HG03045 (cell line): ENCODE measurements around the gene HCRT.
"Not testable (repeated sequence)": the region's sequence is repeated elsewhere in the genome, so short reads cannot be mapped to it uniquely, and the experiment has no call there.

Experiments used
- ATAC-seq: cut with Tn5 transposase; IDR thresholded peaks from one replicate; pipeline ENCODE4 v1.9.1; 2021; ENCODE audit warnings: mild to moderate bottlenecking, moderate library complexity; ENCODE audit not compliant: unreplicated experiment

HCRT gene

DNA sequence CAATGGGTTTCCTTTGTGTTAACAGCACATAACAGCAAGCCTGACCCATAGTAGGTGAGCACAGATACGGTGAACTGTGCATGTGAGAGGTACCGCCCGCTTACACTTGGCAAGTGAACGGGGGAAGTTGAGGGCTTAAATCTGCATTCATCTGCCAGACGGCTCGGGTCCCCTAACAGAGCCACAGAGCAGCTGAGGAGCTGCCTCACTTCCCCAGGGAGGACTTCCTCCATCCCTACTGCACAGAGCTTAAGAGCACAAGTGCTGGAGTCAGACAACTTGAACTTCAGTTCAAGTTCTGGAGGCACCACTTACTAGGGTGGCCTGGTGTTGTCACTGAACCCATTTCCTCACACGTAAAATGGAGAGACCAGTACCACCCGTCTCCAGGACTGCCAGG is 43.9 kb downstream of the HCRT start:
- ATAC-seq: no peak

- ATAC-seq: not testable (repeated sequence)
Measured at GRCh38 chr17:42140690-42141089, 44.6 kb downstream of the HCRT start.

- ATAC-seq: no peak
Measured at GRCh38 chr17:42138749-42139492, 46.3 kb downstream of the HCRT start.

DNA sequence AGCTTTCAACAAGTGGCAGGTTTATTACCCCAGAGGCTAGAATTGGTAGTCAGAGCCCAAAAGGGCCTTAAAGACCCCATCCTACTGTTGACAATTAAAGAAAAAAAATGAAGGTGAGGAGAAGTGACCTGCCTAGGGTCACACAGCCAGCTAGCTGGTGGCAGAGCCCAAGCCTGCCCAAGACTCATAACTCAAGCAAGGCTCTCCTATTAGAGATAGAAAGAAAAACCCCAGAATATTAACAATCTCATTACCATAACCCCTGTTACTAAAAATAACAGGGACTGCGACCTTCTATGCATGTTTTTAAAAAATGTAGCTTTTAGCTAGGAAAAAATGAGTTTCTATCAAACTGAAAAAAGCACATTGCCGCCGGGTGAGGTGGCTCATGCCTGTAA is 48.6 kb downstream of the HCRT start:
- no peak for ATAC-seq

DNA sequence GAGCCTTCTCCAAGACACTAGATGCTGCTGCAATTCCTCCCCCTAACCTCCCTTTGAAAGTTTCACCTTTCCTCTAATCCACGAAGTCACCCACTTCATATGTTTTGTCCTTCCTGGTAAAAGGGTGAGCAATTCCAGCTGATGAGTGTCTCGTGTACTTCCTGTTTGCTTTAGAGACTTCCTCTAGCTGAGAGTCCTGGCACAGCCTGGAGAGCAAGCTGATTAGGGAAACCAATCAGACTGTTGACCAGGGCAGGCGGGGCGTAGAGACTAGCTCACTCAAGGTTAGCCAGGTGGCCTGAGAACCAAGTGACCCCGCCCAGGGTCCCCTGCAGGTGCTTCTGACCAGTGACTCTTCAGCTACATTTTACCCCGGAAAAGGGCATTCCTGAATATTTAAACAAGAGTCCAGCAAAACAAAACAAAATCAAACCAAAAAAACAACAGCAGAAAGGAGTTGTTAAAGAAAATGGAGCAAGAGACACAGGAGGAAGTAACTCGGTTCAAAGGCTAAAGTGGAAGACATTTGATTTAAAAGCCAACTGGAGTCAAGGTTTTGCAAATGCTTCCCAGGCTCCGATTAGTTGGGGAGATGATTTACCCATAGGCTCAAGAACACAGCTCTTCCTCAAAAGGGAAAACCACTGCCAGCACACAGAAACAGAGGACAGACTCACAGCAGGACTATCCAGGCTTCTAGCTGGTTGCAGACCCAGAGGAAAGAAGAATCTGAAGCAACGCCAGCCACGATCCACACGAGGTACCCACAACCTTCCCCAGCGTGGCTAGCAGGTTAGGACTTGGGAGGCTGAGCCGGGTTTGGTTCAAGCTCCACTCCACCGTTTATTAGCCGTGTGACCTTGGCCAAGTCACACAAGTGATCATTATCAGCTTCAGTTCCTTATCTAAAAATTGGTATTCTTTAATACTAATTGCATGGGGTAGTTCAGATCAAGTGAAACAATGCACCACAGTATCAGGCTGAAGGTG is 49.3 kb downstream of the HCRT start:
- no peak for ATAC-seq

DNA sequence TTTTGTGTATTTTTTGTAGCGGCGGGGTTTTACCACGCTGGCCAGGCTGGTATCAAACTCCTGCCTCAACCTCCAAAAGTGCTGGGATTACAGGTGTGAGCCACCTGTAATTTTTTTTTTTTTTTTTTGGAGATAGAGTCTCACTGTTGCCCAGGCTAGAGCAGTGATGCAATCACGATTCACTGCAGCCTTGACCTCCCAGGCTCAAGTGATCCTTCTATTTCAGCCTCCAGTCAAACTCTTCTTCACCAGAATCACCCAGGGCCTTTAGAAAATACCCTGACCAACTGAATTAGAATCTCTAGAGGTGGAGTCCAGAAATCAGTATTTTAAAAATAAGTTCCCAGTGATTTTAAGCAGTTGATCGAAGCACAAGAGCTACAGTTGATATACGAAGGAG is 50.1 kb downstream of the HCRT start:
- no peak for ATAC-seq
